Measurements from ENCODE around the gene PTPRG. TPM values are rescaled to one million over a fixed set of nuclear protein-coding genes. Genes with fewer than 3 reads are reported as not detected.

Gene PTPRG
- total RNA-seq, 2 experiments from 2014 or later: 0.03 to 0.05 TPM

DNA sequence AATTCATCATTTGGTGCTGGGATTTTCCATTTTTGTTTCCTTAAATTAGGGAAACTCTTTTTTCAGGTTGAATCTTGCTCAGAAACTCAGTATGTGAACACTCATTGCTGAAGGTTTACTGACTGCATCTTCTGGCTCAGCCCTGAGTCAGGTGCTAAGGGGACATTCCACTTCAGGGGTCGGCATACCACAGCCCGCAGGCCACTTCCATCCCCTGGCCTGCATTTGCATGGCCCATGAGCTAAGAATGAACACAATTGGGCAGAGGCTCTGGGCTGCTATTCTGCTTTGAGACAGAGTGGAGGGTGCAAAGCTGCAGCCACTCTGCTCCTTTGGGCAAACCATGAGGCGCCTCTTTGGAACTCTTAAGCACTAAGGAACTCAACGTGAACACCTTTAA lies 647.0 kb downstream of the PTPRG start:
- Mint-ChIP-seq H3K4me1 (ENCODE audit: low read depth) (no peaks in the 10 kb centered on the region), H3K36me3 (ENCODE audit: low read depth) (no peaks in the 10 kb centered on the region), H3K9me3 (no peaks in the 10 kb centered on the region), H3K27ac (no peak overlapping the region), H3K4me3 (no peak overlapping the region), H3K27me3 (no peaks in the 10 kb centered on the region)
- POLR2A ChIA-PET: no interaction called here
- no peaks in the 10 kb centered on the region for H3K36me3 ChIP-seq (ENCODE audit: insufficient read depth, low read length)
- intact Hi-C loops (cut with DNase I, micrococcal nuclease): no loop called here
- H3K4me3 ChIP-seq (ENCODE audit: low read length): no peak overlapping the region
- DNase-seq: no peak
- TF ChIP-seq, protein P1, sequence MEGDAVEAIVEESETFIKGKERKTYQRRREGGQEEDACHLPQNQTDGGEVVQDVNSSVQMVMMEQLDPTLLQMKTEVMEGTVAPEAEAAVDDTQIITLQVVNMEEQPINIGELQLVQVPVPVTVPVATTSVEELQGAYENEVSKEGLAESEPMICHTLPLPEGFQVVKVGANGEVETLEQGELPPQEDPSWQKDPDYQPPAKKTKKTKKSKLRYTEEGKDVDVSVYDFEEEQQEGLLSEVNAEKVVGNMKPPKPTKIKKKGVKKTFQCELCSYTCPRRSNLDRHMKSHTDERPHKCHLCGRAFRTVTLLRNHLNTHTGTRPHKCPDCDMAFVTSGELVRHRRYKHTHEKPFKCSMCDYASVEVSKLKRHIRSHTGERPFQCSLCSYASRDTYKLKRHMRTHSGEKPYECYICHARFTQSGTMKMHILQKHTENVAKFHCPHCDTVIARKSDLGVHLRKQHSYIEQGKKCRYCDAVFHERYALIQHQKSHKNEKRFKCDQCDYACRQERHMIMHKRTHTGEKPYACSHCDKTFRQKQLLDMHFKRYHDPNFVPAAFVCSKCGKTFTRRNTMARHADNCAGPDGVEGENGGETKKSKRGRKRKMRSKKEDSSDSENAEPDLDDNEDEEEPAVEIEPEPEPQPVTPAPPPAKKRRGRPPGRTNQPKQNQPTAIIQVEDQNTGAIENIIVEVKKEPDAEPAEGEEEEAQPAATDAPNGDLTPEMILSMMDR (IDR thresholded peaks at IDR 0.05): no peak
- H3K27ac ChIP-seq (ENCODE audit: low read depth in 1 of 2, low read length in 2 of 2): no peak overlapping the region
- no peaks in the 10 kb centered on the region for H3K9me3 ChIP-seq (ENCODE audit: control insufficient read depth in 1 of 2, insufficient read depth in 1 of 2, low read length in 2 of 2)
- CTCF ChIA-PET: no interaction called here
- no peaks in the 10 kb centered on the region for H3K27me3 ChIP-seq (ENCODE audit: control insufficient read depth in 1 of 2, insufficient read depth in 2 of 2, low read length in 2 of 2)
- no peaks in the 10 kb centered on the region for H3K4me1 ChIP-seq (ENCODE audit: insufficient read depth, low read length)
- no peak for ATAC-seq (ENCODE audit: poor library complexity)

DNA sequence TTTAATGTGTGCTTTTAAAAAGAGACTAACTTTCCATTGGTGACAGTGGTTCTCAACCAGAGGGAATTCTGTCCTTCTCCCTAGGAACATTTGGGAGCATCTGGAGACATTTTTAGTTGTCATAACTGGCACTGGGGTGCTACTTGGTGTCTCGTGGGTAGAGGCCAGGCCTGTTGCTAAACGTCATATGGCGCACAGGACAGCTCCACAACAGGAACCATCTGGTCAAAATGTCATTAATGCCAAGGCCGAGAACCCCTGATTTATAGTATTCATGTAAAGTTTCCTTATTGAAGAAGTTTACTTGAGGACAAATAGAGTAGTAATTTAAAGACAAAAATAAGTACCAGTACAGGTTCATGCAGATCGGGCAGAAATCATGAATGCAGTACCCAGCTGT lies 647.7 kb downstream of the PTPRG start:
- Mint-ChIP-seq H3K27me3 (no peaks in the 10 kb centered on the region), H3K36me3 (ENCODE audit: low read depth) (no peaks in the 10 kb centered on the region), H3K4me3 (no peak overlapping the region), H3K4me1 (ENCODE audit: low read depth) (no peaks in the 10 kb centered on the region), H3K27ac (no peak overlapping the region), H3K9me3 (no peaks in the 10 kb centered on the region)
- Histone ChIP-seq H3K36me3 (ENCODE audit: insufficient read depth, low read length) (no peaks in the 10 kb centered on the region), H3K4me3 (ENCODE audit: low read length) (no peak overlapping the region), H3K27me3 (ENCODE audit: control insufficient read depth in 1 of 2, insufficient read depth in 2 of 2, low read length in 2 of 2) (no peaks in the 10 kb centered on the region), H3K4me1 (ENCODE audit: insufficient read depth, low read length) (no peaks in the 10 kb centered on the region), H3K9me3 (ENCODE audit: control insufficient read depth in 1 of 2, insufficient read depth in 1 of 2, low read length in 2 of 2) (no peaks in the 10 kb centered on the region), H3K27ac (ENCODE audit: low read depth in 1 of 2, low read length in 2 of 2) (no peak overlapping the region)
- no peak for ATAC-seq (ENCODE audit: poor library complexity)
- TF ChIP-seq, protein P1 (IDR thresholded peaks at IDR 0.05): no peak
- DNase-seq: no peak
- intact Hi-C loops (cut with DNase I, micrococcal nuclease): no loop called here
- ChIA-PET POLR2A (no interaction called here), CTCF (no interaction called here)

DNA sequence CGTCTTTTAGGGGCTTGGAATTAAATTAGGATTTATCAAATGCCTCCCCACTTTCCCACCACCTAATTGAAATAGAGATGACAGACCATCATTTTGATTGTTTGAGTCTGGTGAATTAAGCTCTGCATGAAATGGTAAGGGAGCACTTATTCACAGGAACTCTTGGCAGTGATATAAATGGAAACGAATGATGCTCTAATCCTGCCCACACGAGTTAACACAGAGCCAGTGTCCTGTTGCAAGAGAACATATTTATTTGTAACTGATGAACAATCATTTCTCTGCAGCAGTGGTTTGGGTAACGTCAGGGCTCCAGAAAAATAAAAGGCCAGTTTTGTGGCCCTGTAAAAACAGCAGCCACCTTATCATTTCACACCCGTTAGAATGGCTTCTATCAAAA lies 648.6 kb downstream of the PTPRG start:
- H3K36me3 ChIP-seq (ENCODE audit: insufficient read depth, low read length): no peaks in the 10 kb centered on the region
- ChIA-PET POLR2A (no interaction called here), CTCF (no interaction called here)
- no peak overlapping the region for H3K27ac Mint-ChIP-seq
- no peaks in the 10 kb centered on the region for H3K27me3 Mint-ChIP-seq
- no peaks in the 10 kb centered on the region for H3K4me1 Mint-ChIP-seq (ENCODE audit: low read depth)
- no peak overlapping the region for H3K27ac ChIP-seq (ENCODE audit: low read depth in 1 of 2, low read length in 2 of 2)
- TF ChIP-seq, protein P1 (IDR thresholded peaks at IDR 0.05): no peak
- intact Hi-C loops (cut with DNase I, micrococcal nuclease): no loop called here
- no peak for DNase-seq
- H3K9me3 ChIP-seq (ENCODE audit: control insufficient read depth in 1 of 2, insufficient read depth in 1 of 2, low read length in 2 of 2): no peaks in the 10 kb centered on the region
- ATAC-seq (ENCODE audit: poor library complexity): no peak
- no peaks in the 10 kb centered on the region for H3K9me3 Mint-ChIP-seq
- H3K4me3 ChIP-seq (ENCODE audit: low read length): no peak overlapping the region
- H3K4me1 ChIP-seq (ENCODE audit: insufficient read depth, low read length): no peaks in the 10 kb centered on the region
- no peaks in the 10 kb centered on the region for H3K36me3 Mint-ChIP-seq (ENCODE audit: low read depth)
- no peaks in the 10 kb centered on the region for H3K27me3 ChIP-seq (ENCODE audit: control insufficient read depth in 1 of 2, insufficient read depth in 2 of 2, low read length in 2 of 2)
- no peak overlapping the region for H3K4me3 Mint-ChIP-seq

Data from CD4-positive, alpha-beta T cell (primary cell).